PC-9 (cell line): Measurements from ENCODE around the gene SLC6A9. TPM values are rescaled to one million over a fixed set of nuclear protein-coding genes. Genes with fewer than 3 reads are reported as not detected.

Experiments
- BruUV-seq: library from RNA; stranded (reverse); fragments of 400-500 nt; replicated peaks from 2 replicates; lab custom pipeline; 2021; lab: Mats Ljungman, UMichigan
- CTCF ChIA-PET: fragments of 300-600 bp; sonication (Branson Sonifier 250); formaldehyde crosslinking; loops from one replicate; lab custom pipeline; 2022; ENCODE audit warnings: antibody characterized with exemption; lab: Charles Lee
- POLR2A ChIA-PET: fragments of 300-600 bp; sonication (Branson Sonifier 250); formaldehyde crosslinking; loops from one replicate; lab custom pipeline; 2022; ENCODE audit warnings: antibody characterized with exemption; ENCODE audit not compliant: unreplicated experiment; lab: Charles Lee
- DNase-seq, 2 experiments: peaks; one replicate each; pipeline versions ENCODE4 v3.0.0 to v3.0.0-alpha.2; 2015 to 2022; ENCODE audit warnings: mixed read lengths in 1 of 2
- H2AFZ ChIP-seq: fragments of 200-600 bp; sonication (generic); 2 replicates; pipeline ENCODE4 v1.8.1; 2017; ENCODE audit warnings: antibody characterized with exemption
- H3F3A ChIP-seq: fragments of 200-600 bp; sonication (generic); 2 replicates; pipeline ENCODE4 v1.8.1; 2017; ENCODE audit warnings: antibody characterized with exemption, mild to moderate bottlenecking, low read depth; ENCODE audit not compliant: insufficient read depth
- H3K27ac ChIP-seq: fragments of 200-600 bp; sonication (generic); 2 replicates; pipeline ENCODE4 v1.6.1; 2016; ENCODE audit warnings: mixed run types
- H3K27me3 ChIP-seq: fragments of 200-600 bp; sonication (generic); 2 replicates; pipeline ENCODE4 v1.6.1; 2016; ENCODE audit warnings: low read depth, mixed run types; ENCODE audit not compliant: insufficient read depth
- H3K36me3 ChIP-seq: fragments of 200-600 bp; sonication (generic); 2 replicates; pipeline ENCODE4 v1.6.1; 2016; ENCODE audit warnings: low read depth, mixed run types
- H3K4me1 ChIP-seq: fragments of 200-600 bp; sonication (generic); replicated peaks from 2 replicates; pipeline ENCODE4 v1.6.1; 2016; ENCODE audit warnings: mixed run types; ENCODE audit not compliant: insufficient read depth
- H3K4me2 ChIP-seq: fragments of 200-600 bp; sonication (generic); 2 replicates; pipeline ENCODE4 v1.6.1; 2017; ENCODE audit warnings: mixed run types
- H3K4me3 ChIP-seq: fragments of 200-600 bp; sonication (generic); 2 replicates; pipeline ENCODE4 v1.6.1; 2016; ENCODE audit warnings: mixed run types
- H3K79me2 ChIP-seq: fragments of 200-600 bp; sonication (generic); 2 replicates; pipeline ENCODE4 v1.6.1; 2017; ENCODE audit warnings: low read depth, mixed run types
- H3K9me2 ChIP-seq: fragments of 200-600 bp; sonication (generic); 2 replicates; pipeline ENCODE4 v1.8.1; 2017; ENCODE audit warnings: mild to moderate bottlenecking; ENCODE audit not compliant: insufficient read depth
- H3K9me3 ChIP-seq: fragments of 200-600 bp; sonication (generic); 2 replicates; pipeline ENCODE4 v1.8.1; 2016; ENCODE audit warnings: low read depth; ENCODE audit not compliant: insufficient read depth
- H4K20me1 ChIP-seq: fragments of 200-600 bp; sonication (generic); 2 replicates; pipeline ENCODE4 v1.8.1; 2017; ENCODE audit not compliant: insufficient read depth
- EZH2 ChIP-seq: fragments of 200-600 bp; sonication (generic); IDR thresholded peaks from 2 replicates; pipeline ENCODE4 v1.8.0; 2017; ENCODE audit warnings: antibody characterized with exemption, low read depth
- intact Hi-C: fragments of 100-400 bp; cut with micrococcal nuclease; formaldehyde crosslinking; loops from one replicate; pipeline ENCODE4 v1.10.0; 2022; ENCODE audit not compliant: unreplicated experiment
- total RNA-seq: library from RNA; stranded (reverse); gene quantifications from 2 replicates; pipeline ENCODE4 v1.2.3, GENCODE V29; 2021
- TF ChIP-seq, protein P1 (sequence below): fragments of 200-600 bp; sonication (generic); conservative IDR thresholded peaks from 2 replicates; pipeline ENCODE4 v1.6.1; 2017; ENCODE audit warnings: mixed run types, antibody characterized with exemption, mild to moderate bottlenecking, moderate library complexity

Gene SLC6A9
- total RNA-seq, 1 experiment from 2014 or later, result 70.1 TPM

GRCh38 chr1:44008259-44008658 lies 23.0 kb downstream of the SLC6A9 start:
- H3K27ac ChIP-seq, result no peak overlapping the region
- H3K4me1 ChIP-seq, result no peaks in the 10 kb centered on the region
- peaks cover 24% of the 10 kb centered on the region for H4K20me1 ChIP-seq
- H3K4me2 ChIP-seq, result no peak overlapping the region
- no peak for DNase-seq
- ChIA-PET POLR2A (no interaction called here), CTCF (no interaction called here)
- H3K36me3 ChIP-seq, result peaks cover 4% of the 10 kb centered on the region; the same call in 1 of the 2 replicates
- H3K27me3 ChIP-seq, result no peaks in the 10 kb centered on the region
- no peaks in the 10 kb centered on the region for H3K9me3 ChIP-seq
- no peaks in the 10 kb centered on the region for H3K79me2 ChIP-seq
- no peaks in the 10 kb centered on the region for H3K9me2 ChIP-seq
- no TSS peak for BruUV-seq
- peaks cover 33% of the 10 kb centered on the region; the same call in 1 of the 2 replicates for H3F3A ChIP-seq
- no peak overlapping the region for H2AFZ ChIP-seq
- H3K4me3 ChIP-seq, result no peak overlapping the region
- intact Hi-C loops, result loop anchor here (5.0 kb wide), 2 partner anchors 204 to 644 kb away; partner anchors contain the start of gene DMAP1
- TF ChIP-seq EZH2, result no peak
- TF ChIP-seq, protein P1, sequence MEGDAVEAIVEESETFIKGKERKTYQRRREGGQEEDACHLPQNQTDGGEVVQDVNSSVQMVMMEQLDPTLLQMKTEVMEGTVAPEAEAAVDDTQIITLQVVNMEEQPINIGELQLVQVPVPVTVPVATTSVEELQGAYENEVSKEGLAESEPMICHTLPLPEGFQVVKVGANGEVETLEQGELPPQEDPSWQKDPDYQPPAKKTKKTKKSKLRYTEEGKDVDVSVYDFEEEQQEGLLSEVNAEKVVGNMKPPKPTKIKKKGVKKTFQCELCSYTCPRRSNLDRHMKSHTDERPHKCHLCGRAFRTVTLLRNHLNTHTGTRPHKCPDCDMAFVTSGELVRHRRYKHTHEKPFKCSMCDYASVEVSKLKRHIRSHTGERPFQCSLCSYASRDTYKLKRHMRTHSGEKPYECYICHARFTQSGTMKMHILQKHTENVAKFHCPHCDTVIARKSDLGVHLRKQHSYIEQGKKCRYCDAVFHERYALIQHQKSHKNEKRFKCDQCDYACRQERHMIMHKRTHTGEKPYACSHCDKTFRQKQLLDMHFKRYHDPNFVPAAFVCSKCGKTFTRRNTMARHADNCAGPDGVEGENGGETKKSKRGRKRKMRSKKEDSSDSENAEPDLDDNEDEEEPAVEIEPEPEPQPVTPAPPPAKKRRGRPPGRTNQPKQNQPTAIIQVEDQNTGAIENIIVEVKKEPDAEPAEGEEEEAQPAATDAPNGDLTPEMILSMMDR, result no peak

DNA sequence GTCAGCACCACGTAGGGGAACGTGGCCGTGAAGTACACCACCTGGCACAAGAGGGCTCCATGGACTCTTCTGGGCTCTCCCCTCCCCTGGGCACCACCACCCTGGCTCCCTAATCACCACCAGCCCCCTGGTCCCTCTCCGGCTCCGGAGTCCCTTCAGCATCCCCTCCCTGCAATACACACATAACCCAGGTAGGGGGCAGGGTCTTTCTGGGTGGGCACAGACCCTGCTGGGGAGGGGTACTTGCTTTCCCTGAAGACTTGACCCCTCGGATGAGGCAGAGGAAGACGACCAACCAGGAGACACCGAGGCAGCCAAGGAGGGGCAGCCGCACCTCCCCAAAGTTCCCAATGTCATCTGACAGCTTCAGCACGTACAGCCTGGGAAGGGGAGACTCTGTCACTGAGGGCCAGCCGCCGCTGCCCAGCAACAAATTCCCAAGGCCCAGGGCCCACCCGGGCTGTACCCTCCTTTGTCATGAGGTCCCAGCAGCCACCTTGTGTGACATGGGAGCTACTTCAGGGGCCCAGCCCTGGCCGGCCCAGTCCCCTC lies 28.6 kb downstream of the SLC6A9 start:
- Histone ChIP-seq H3K9me3 (no peaks in the 10 kb centered on the region), H3K27me3 (no peaks in the 10 kb centered on the region), H3K4me3 (no peak overlapping the region), H3F3A (peaks cover 33% of the 10 kb centered on the region; the same call in 1 of the 2 replicates), H3K4me1 (no peaks in the 10 kb centered on the region), H3K9me2 (no peaks in the 10 kb centered on the region), H2AFZ (no peak overlapping the region), H3K79me2 (no peaks in the 10 kb centered on the region), H3K36me3 (peaks cover 16% of the 10 kb centered on the region; the same call in 1 of the 2 replicates), H4K20me1 (peaks cover 10% of the 10 kb centered on the region), H3K27ac (no peak overlapping the region), H3K4me2 (no peak overlapping the region)
- POLR2A ChIA-PET, result interaction anchor here (0.7 kb wide), 1 partner anchor 46 kb away, joined by 4 read pairs; no protein-coding TSS in a partner anchor
- DNase-seq, result no peak
- no peak for TF ChIP-seq EZH2
- TF ChIP-seq, protein P1, result peak; percentile 33; the same call in 1 of the 2 replicates
- CTCF ChIA-PET, result no interaction called here
- BruUV-seq, result no TSS peak
- intact Hi-C loops, result no loop called here

DNA sequence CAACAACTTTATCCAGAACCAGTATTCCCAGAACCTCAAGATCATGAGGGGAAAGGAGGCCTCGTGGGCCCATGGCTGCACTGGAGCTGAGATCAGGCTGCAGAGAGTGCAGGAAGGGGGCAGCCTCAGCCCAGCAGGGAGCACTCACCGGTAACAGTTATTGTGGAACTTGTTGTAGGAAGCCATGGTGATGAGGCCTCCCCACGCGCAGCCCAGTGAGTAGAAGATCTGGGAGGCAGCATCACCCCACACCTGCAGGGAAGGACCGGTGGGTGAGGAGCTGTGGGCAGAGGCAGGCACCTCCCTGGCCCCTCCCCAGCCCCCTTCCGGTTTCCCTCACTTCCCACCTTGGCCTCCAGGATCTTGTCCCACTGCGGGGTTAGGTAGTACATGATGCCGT lies 29.1 kb downstream of the SLC6A9 start:
- CTCF ChIA-PET, result no interaction called here
- no TSS peak for BruUV-seq
- Histone ChIP-seq H3K4me1 (no peaks in the 10 kb centered on the region), H3K9me2 (no peaks in the 10 kb centered on the region), H3K27ac (no peak overlapping the region), H3K4me2 (no peak overlapping the region), H4K20me1 (peaks cover 10% of the 10 kb centered on the region), H3K9me3 (no peaks in the 10 kb centered on the region), H3F3A (peaks cover 27% of the 10 kb centered on the region; the same call in 1 of the 2 replicates), H3K79me2 (no peaks in the 10 kb centered on the region), H3K36me3 (peaks cover 16% of the 10 kb centered on the region; the same call in 1 of the 2 replicates), H2AFZ (no peak overlapping the region), H3K27me3 (no peaks in the 10 kb centered on the region), H3K4me3 (no peak overlapping the region)
- POLR2A ChIA-PET, result no interaction called here
- TF ChIP-seq, protein P1, result no peak
- TF ChIP-seq EZH2, result no peak
- no peak for DNase-seq
- intact Hi-C loops, result no loop called here
